ENCODE results near the gene ARHGAP42. TPM values are rescaled to one million over a fixed set of nuclear protein-coding genes. Genes with fewer than 3 reads are reported as not detected.

The ARHGAP42 gene
- total and polyA plus RNA-seq, 2 of the 13 experiments (the other 11 are each of a cell fraction or from before 2014, with no cell fraction given) = 2.5 to 4.3 TPM

GRCh38 chr11:100903284-100903683 is 216.2 kb downstream of the ARHGAP42 start:
- POLR2A ChIA-PET = no interaction called here
- CTCF ChIA-PET (ENCODE audit: low intra/inter-chr PET ratio, low total read pairs) = no interaction called here
- intact Hi-C loops (cut with micrococcal nuclease; ENCODE audit: unreplicated experiment) = no loop called here
- no peak for ATAC-seq
- Histone ChIP-seq H3K9me3 (ENCODE audit: low read length) (no peaks in the 10 kb centered on the region), H3K4me1 (ENCODE audit: insufficient read depth, low read length) (no peaks in the 10 kb centered on the region), H3K27ac (ENCODE audit: extremely low read length, insufficient read depth, low read length) (no peak overlapping the region), H2AFZ (ENCODE audit: low read length) (no peak overlapping the region), H3K4me2 (ENCODE audit: low read depth, low read length) (no peak overlapping the region), H3K79me2 (ENCODE audit: insufficient read depth, low read length) (no peaks in the 10 kb centered on the region), H3K4me3 (replicated peaks in 1 of 3; ENCODE audit: insufficient read depth in 1 of 3, low read depth in 2 of 3, low read length in 3 of 3) (no peak overlapping the region), H4K20me1 (ENCODE audit: insufficient read depth, low read length) (no peaks in the 10 kb centered on the region), H3K27me3 (ENCODE audit: control insufficient read depth in 1 of 2, insufficient read depth in 2 of 2, low read length in 2 of 2) (no peaks in the 10 kb centered on the region), H3K36me3 (replicated peaks in 1 of 2; ENCODE audit: control insufficient read depth in 1 of 2, insufficient read depth in 2 of 2, low read length in 2 of 2) (no peaks in the 10 kb centered on the region), H3K9ac (ENCODE audit: insufficient read depth, low read depth, low read length) (no peak overlapping the region)
- FAIRE-seq = no peak
- TF ChIP-seq ARHGAP35 (CRISPR knock-in tag; IDR thresholded peaks at IDR 0.05; ENCODE audit: borderline replicate concordance) (no peak), TBL1XR1 (IDR thresholded peaks at IDR 0.05; ENCODE audit: borderline replicate concordance, low read length, partially characterized antibody) (no peak), ZNF891 (CRISPR knock-in tag; IDR thresholded peaks at IDR 0.05) (no peak), GLI4 (CRISPR knock-in tag; IDR thresholded peaks at IDR 0.05; ENCODE audit: borderline replicate concordance) (no peak), ZNF777 (CRISPR knock-in tag; IDR thresholded peaks at IDR 0.05) (no peak), RNF2 (conservative IDR thresholded peaks at IDR 0.05; ENCODE audit: low read depth) (no peak), ZNF3 (CRISPR knock-in tag; IDR thresholded peaks at IDR 0.05) (no peak), ZBTB7B (CRISPR knock-in tag; IDR thresholded peaks at IDR 0.05) (no peak), ZNF235 (CRISPR knock-in tag; IDR thresholded peaks at IDR 0.05; ENCODE audit: borderline replicate concordance) (no peak), ASH2L (IDR thresholded peaks at IDR 0.05; ENCODE audit: insufficient read length, low read depth, low read length) (no peak), ZNF446 (CRISPR knock-in tag; IDR thresholded peaks at IDR 0.05) (no peak), ZNF883 (CRISPR knock-in tag; IDR thresholded peaks at IDR 0.05; ENCODE audit: not compliant biosample characterization) (no peak), FOXC1 (CRISPR knock-in tag; IDR thresholded peaks at IDR 0.05; ENCODE audit: borderline replicate concordance) (no peak), GMEB2 (CRISPR knock-in tag; IDR thresholded peaks at IDR 0.05; ENCODE audit: low read depth) (no peak), ZNF44 (CRISPR knock-in tag; IDR thresholded peaks at IDR 0.05) (no peak), REPIN1 (CRISPR knock-in tag; IDR thresholded peaks at IDR 0.05; ENCODE audit: borderline replicate concordance, low read depth) (no peak), ZNF34 (CRISPR knock-in tag; IDR thresholded peaks at IDR 0.05; ENCODE audit: borderline replicate concordance) (no peak)
- TF ChIP-seq, protein P1, sequence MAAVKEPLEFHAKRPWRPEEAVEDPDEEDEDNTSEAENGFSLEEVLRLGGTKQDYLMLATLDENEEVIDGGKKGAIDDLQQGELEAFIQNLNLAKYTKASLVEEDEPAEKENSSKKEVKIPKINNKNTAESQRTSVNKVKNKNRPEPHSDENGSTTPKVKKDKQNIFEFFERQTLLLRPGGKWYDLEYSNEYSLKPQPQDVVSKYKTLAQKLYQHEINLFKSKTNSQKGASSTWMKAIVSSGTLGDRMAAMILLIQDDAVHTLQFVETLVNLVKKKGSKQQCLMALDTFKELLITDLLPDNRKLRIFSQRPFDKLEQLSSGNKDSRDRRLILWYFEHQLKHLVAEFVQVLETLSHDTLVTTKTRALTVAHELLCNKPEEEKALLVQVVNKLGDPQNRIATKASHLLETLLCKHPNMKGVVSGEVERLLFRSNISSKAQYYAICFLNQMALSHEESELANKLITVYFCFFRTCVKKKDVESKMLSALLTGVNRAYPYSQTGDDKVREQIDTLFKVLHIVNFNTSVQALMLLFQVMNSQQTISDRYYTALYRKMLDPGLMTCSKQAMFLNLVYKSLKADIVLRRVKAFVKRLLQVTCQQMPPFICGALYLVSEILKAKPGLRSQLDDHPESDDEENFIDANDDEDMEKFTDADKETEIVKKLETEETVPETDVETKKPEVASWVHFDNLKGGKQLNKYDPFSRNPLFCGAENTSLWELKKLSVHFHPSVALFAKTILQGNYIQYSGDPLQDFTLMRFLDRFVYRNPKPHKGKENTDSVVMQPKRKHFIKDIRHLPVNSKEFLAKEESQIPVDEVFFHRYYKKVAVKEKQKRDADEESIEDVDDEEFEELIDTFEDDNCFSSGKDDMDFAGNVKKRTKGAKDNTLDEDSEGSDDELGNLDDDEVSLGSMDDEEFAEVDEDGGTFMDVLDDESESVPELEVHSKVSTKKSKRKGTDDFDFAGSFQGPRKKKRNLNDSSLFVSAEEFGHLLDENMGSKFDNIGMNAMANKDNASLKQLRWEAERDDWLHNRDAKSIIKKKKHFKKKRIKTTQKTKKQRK (IDR thresholded peaks at IDR 0.05; ENCODE audit: low read length) = no peak
- TF ChIP-seq, protein P2, sequence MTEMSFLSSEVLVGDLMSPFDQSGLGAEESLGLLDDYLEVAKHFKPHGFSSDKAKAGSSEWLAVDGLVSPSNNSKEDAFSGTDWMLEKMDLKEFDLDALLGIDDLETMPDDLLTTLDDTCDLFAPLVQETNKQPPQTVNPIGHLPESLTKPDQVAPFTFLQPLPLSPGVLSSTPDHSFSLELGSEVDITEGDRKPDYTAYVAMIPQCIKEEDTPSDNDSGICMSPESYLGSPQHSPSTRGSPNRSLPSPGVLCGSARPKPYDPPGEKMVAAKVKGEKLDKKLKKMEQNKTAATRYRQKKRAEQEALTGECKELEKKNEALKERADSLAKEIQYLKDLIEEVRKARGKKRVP (CRISPR knock-in tag; IDR thresholded peaks at IDR 0.05) = no peak
- TF ChIP-seq, protein P3, sequence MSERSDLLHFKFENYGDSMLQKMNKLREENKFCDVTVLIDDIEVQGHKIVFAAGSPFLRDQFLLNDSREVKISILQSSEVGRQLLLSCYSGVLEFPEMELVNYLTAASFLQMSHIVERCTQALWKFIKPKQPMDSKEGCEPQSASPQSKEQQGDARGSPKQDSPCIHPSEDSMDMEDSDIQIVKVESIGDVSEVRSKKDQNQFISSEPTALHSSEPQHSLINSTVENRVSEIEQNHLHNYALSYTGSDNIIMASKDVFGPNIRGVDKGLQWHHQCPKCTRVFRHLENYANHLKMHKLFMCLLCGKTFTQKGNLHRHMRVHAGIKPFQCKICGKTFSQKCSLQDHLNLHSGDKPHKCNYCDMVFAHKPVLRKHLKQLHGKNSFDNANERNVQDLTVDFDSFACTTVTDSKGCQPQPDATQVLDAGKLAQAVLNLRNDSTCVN (CRISPR knock-in tag; IDR thresholded peaks at IDR 0.05; ENCODE audit: borderline replicate concordance) = no peak
- no TSS peak for BruUV-seq (replicated peaks)
- in situ Hi-C loops (cut with HindIII; ENCODE audit: extremely low pct_ligation_motif_present, low pct_unique_long_range_greater_than_20kb) = no loop called here
- DNase-seq (ENCODE audit: low spot score) = no peak
- 81% methylated on average over 1 of the region's 1 CpG for WGBS (ENCODE audit: low lambda C conversion rate)

Measured in HepG2 (cell line).